Uterine smooth muscle cell (primary cell): ENCODE measurements around the gene PCDHA9. TPM values are rescaled to one million over a fixed set of nuclear protein-coding genes. Genes with fewer than 3 reads are reported as not detected.

Source experiments
- total RNA-seq: library from RNA; depleted of rRNA; stranded (reverse); fragments of >200 nt; gene quantifications from 2 replicates; pipeline ENCODE4 v1.2.3, GENCODE V29; 2014

Gene PCDHA9
- total RNA-seq, 1 donor from 2014 or later: 0.12 TPM

Other genes starting within 250 kb of the PCDHA9 start
- 0.11 and 0.25 TPM in 2 replicates for gene CD14, start 215.2 kb upstream of the PCDHA9 start, total RNA-seq
- gene TMCO6, start 208.9 kb upstream of the PCDHA9 start, total RNA-seq: 9.8 and 12.1 TPM in 2 replicates
- 22.8 and 31.7 TPM in 2 replicates for gene NDUFA2, start 200.8 kb upstream of the PCDHA9 start, total RNA-seq
- 101 and 140 TPM in 2 replicates for gene IK, start 200.6 kb upstream of the PCDHA9 start, total RNA-seq
- 29.4 and 37.5 TPM in 2 replicates for gene WDR55, start 183.5 kb upstream of the PCDHA9 start, total RNA-seq
- gene DND1, start 174.8 kb upstream of the PCDHA9 start, total RNA-seq: 0.12 and 0.33 TPM in 2 replicates
- gene HARS1, start 157.0 kb upstream of the PCDHA9 start, total RNA-seq: 70.7 and 107 TPM in 2 replicates
- 38.0 and 38.8 TPM in 2 replicates for gene HARS2, start 156.9 kb upstream of the PCDHA9 start, total RNA-seq
- 60.6 and 61.1 TPM in 2 replicates for gene ZMAT2, start 147.9 kb upstream of the PCDHA9 start, total RNA-seq
- gene PCDHA1, start 62.2 kb upstream of the PCDHA9 start, total RNA-seq: under 0.01 TPM in 2 replicates
- under 0.01 and 0.11 TPM in 2 replicates for gene PCDHA2, start 53.5 kb upstream of the PCDHA9 start, total RNA-seq
- gene PCDHA3, start 47.3 kb upstream of the PCDHA9 start, total RNA-seq: under 0.01 and 0.25 TPM in 2 replicates
- 0.11 and 0.62 TPM in 2 replicates for gene PCDHA4, start 41.3 kb upstream of the PCDHA9 start, total RNA-seq
- gene PCDHA5, start 26.8 kb upstream of the PCDHA9 start, total RNA-seq: 0.11 and 0.12 TPM in 2 replicates
- 0.77 and 1.4 TPM in 2 replicates for gene PCDHA6, start 20.4 kb upstream of the PCDHA9 start, total RNA-seq
- gene PCDHA7, start 14.1 kb upstream of the PCDHA9 start, total RNA-seq: 0.22 and 0.87 TPM in 2 replicates
- 0.11 and 0.12 TPM in 2 replicates for gene PCDHA8, start 7.2 kb upstream of the PCDHA9 start, total RNA-seq
- gene PCDHA10, start 7.5 kb downstream of the PCDHA9 start, total RNA-seq: 0.33 and 0.37 TPM in 2 replicates
- 0.22 and 0.50 TPM in 2 replicates for gene PCDHA11, start 20.6 kb downstream of the PCDHA9 start, total RNA-seq
- 0.11 and 0.12 TPM in 2 replicates for gene PCDHA12, start 26.9 kb downstream of the PCDHA9 start, total RNA-seq
- under 0.01 and 0.25 TPM in 2 replicates for gene PCDHA13, start 33.7 kb downstream of the PCDHA9 start, total RNA-seq
- gene PCDHAC1, start 77.9 kb downstream of the PCDHA9 start, total RNA-seq: 0.11 and 0.25 TPM in 2 replicates
- 0.55 and 1.9 TPM in 2 replicates for gene PCDHAC2, start 118.1 kb downstream of the PCDHA9 start, total RNA-seq
- gene PCDHB1, start 203.0 kb downstream of the PCDHA9 start, total RNA-seq: not detected in 2 replicates
- 0.55 and 2.0 TPM in 2 replicates for gene PCDHB2, start 246.2 kb downstream of the PCDHA9 start, total RNA-seq